ENCODE results near the gene ZSCAN23. TPM values are rescaled to one million over a fixed set of nuclear protein-coding genes. Genes with fewer than 3 reads are reported as not detected.
"Not testable (repeated sequence)": the region's sequence is repeated elsewhere in the genome, so short reads cannot be mapped to it uniquely, and the experiment has no call there.

The ZSCAN23 gene
- total RNA-seq, 1 donor from 2014 or later: 2.1 TPM

GRCh38 chr6:28474441-28475219, 31.3 kb upstream of the ZSCAN23 start:
- H3K9me3 Mint-ChIP-seq (ENCODE audit: low read depth): peaks cover 4% of the 10 kb centered on the region
- no peak for TF ChIP-seq CTCF (IDR thresholded peaks at IDR 0.05)
- peak overlapping the region; percentile 72 for H3K4me3 Mint-ChIP-seq (ENCODE audit: unreplicated experiment)
- H3K27me3 Mint-ChIP-seq (ENCODE audit: low read depth): peaks cover 22% of the 10 kb centered on the region
- no peaks in the 10 kb centered on the region for H3K36me3 Mint-ChIP-seq (ENCODE audit: low read depth)
- DNase-seq (ENCODE audit: low spot score): no peak
- no peak overlapping the region for H3K27ac Mint-ChIP-seq (ENCODE audit: unreplicated experiment)
- peaks cover 6% of the 10 kb centered on the region for H3K4me1 Mint-ChIP-seq (ENCODE audit: low read depth)

- H3K4me1 Mint-ChIP-seq (ENCODE audit: low read depth); H3K36me3 Mint-ChIP-seq (ENCODE audit: low read depth); H3K27ac Mint-ChIP-seq (ENCODE audit: unreplicated experiment); H3K9me3 Mint-ChIP-seq (ENCODE audit: low read depth); H3K4me3 Mint-ChIP-seq (ENCODE audit: unreplicated experiment); DNase-seq (ENCODE audit: low spot score): not testable (repeated sequence)
- peaks cover 11% of the 10 kb centered on the region for H3K27me3 Mint-ChIP-seq (ENCODE audit: low read depth)
These were observed 26.0 kb upstream of the ZSCAN23 start for GRCh38 chr6:28469153-28469745.

- Mint-ChIP-seq H3K4me3 (ENCODE audit: unreplicated experiment) (no peak overlapping the region), H3K27me3 (ENCODE audit: low read depth) (peaks cover 20% of the 10 kb centered on the region), H3K27ac (ENCODE audit: unreplicated experiment) (no peak overlapping the region), H3K9me3 (ENCODE audit: low read depth) (peaks cover 6% of the 10 kb centered on the region), H3K4me1 (ENCODE audit: low read depth) (no peaks in the 10 kb centered on the region), H3K36me3 (ENCODE audit: low read depth) (no peaks in the 10 kb centered on the region)
- TF ChIP-seq CTCF (IDR thresholded peaks at IDR 0.05): no peak
- no peak for DNase-seq (ENCODE audit: low spot score)
These were observed 24.8 kb upstream of the ZSCAN23 start for GRCh38 chr6:28468056-28468455.

GRCh38 chr6:28462401-28462800, 19.1 kb upstream of the ZSCAN23 start:
- no peaks in the 10 kb centered on the region for H3K4me1 Mint-ChIP-seq (ENCODE audit: low read depth)
- H3K27ac Mint-ChIP-seq (ENCODE audit: unreplicated experiment): no peak overlapping the region
- H3K4me3 Mint-ChIP-seq (ENCODE audit: unreplicated experiment): no peak overlapping the region
- DNase-seq (ENCODE audit: low spot score): no peak
- H3K36me3 Mint-ChIP-seq (ENCODE audit: low read depth): no peaks in the 10 kb centered on the region
- peaks cover 60% of the 10 kb centered on the region for H3K27me3 Mint-ChIP-seq (ENCODE audit: low read depth)
- H3K9me3 Mint-ChIP-seq (ENCODE audit: low read depth): no peaks in the 10 kb centered on the region
- no peak for TF ChIP-seq CTCF (IDR thresholded peaks at IDR 0.05)

- no peak overlapping the region for H3K27ac Mint-ChIP-seq (ENCODE audit: unreplicated experiment)
- no peaks in the 10 kb centered on the region for H3K9me3 Mint-ChIP-seq (ENCODE audit: low read depth)
- H3K4me1 Mint-ChIP-seq (ENCODE audit: low read depth): no peaks in the 10 kb centered on the region
- peaks cover 57% of the 10 kb centered on the region for H3K27me3 Mint-ChIP-seq (ENCODE audit: low read depth)
- no peak overlapping the region for H3K4me3 Mint-ChIP-seq (ENCODE audit: unreplicated experiment)
- no peak for DNase-seq (ENCODE audit: low spot score)
- TF ChIP-seq CTCF (IDR thresholded peaks at IDR 0.05): no peak
- no peaks in the 10 kb centered on the region for H3K36me3 Mint-ChIP-seq (ENCODE audit: low read depth)
These were observed 15.3 kb upstream of the ZSCAN23 start for GRCh38 chr6:28458568-28458967.
